Upper lobe of left lung (tissue), 6 donors: Measurements from ENCODE around the gene LNX1. TPM values are rescaled to one million over a fixed set of nuclear protein-coding genes. Genes with fewer than 3 reads are reported as not detected.
A peak's percentile ranks its signal among the peaks of the same experiment; 100 is the strongest.

Experiments used
- ATAC-seq, 2 donors: fragments of 200-7000 bp; cut with Tn5 transposase; one replicate each; pipeline ENCODE4 v1.9.1; 2022; ENCODE audit warnings: mild to moderate bottlenecking in 2 of 2, moderate library complexity in 2 of 2; ENCODE audit not compliant: low FRiP score in 2 of 2
- DNase-seq, 2 donors: peaks; one replicate each; pipeline ENCODE4 v3.0.0-alpha.2; 2019 to 2020
- H3K27ac ChIP-seq, 4 donors: fragments of 200-600 bp; sonication (generic); one replicate each; pipeline ENCODE4 v1.5.1; 2016 to 2019
- H3K27me3 ChIP-seq, 4 donors: fragments of 200-600 bp; sonication (generic); one replicate each; pipeline ENCODE4 v1.5.1; 2017 to 2019
- H3K36me3 ChIP-seq, 4 donors: fragments of 200-600 bp; sonication (generic); one replicate each; pipeline ENCODE4 v1.5.1; 2016 to 2019
- H3K4me1 ChIP-seq, 4 donors: fragments of 200-600 bp; sonication (generic); one replicate each; pipeline ENCODE4 v1.5.1; 2018 to 2019
- H3K4me3 ChIP-seq, 4 donors: fragments of 200-600 bp; sonication (generic); one replicate each; pipeline ENCODE4 v1.5.1; 2017 to 2019; ENCODE audit warnings: mild to moderate bottlenecking in 2 of 4, moderate library complexity in 1 of 4
- H3K9me3 ChIP-seq, 4 donors: fragments of 200-600 bp; sonication (generic); one replicate each; pipeline ENCODE4 v1.5.1; 2018 to 2019
- EP300 ChIP-seq, 4 donors: sonication (generic); formaldehyde crosslinking; IDR thresholded peaks; one replicate each; pipeline ENCODE4 v1.5.1; 2017; ENCODE audit warnings: antibody characterized with exemption in 4 of 4, control low read depth in 2 of 4
- POLR2A ChIP-seq, 4 donors: fragments of 450-650 bp; IDR thresholded peaks; one replicate each; pipeline ENCODE4 v1.5.1; 2016 to 2017; ENCODE audit warnings: antibody characterized with exemption in 4 of 4, mild to moderate bottlenecking in 2 of 4
- POLR2AphosphoS5 ChIP-seq, 2 donors: sonication (generic); formaldehyde crosslinking; IDR thresholded peaks; one replicate each; pipeline ENCODE4 v1.5.1; 2017; ENCODE audit warnings: antibody characterized with exemption in 2 of 2
- WGBS, 2 donors: methylation state at CpG; one replicate each; pipeline ENCODE4 v1.1.5; 2017 to 2018; 5-methylcytosine and 5-hydroxymethylcytosine counted together
- total RNA-seq, 6 donors: library from RNA; depleted of rRNA in 4 of 6; stranded (reverse); fragments of >200 nt in 4 of 6; gene quantifications; one replicate each; pipeline versions ENCODE4 v1.1.0 to v1.2.1, GENCODE V29; 2016 to 2021
- TF ChIP-seq, protein P1 (sequence below), 6 experiments: fragments of 450-650 bp in 4 of 6; fragments of 200-600 bp in 2 of 6; sonication (generic) in 2 of 6; IDR thresholded peaks; one replicate each; pipeline ENCODE4 v1.5.1; 2016 to 2019; ENCODE audit warnings: antibody characterized with exemption in 6 of 6
- donor health status: DM: no; HTN: no; CAD: no; lungs with moderate emphysema.
- donor health status: DM: no; HTN: yes; CAD: no; lungs with severe emphysema.

Gene LNX1
- total RNA-seq, 6 donors from 2014 or later, result 2.7 to 7.3 (median 4.3) TPM

DNA sequence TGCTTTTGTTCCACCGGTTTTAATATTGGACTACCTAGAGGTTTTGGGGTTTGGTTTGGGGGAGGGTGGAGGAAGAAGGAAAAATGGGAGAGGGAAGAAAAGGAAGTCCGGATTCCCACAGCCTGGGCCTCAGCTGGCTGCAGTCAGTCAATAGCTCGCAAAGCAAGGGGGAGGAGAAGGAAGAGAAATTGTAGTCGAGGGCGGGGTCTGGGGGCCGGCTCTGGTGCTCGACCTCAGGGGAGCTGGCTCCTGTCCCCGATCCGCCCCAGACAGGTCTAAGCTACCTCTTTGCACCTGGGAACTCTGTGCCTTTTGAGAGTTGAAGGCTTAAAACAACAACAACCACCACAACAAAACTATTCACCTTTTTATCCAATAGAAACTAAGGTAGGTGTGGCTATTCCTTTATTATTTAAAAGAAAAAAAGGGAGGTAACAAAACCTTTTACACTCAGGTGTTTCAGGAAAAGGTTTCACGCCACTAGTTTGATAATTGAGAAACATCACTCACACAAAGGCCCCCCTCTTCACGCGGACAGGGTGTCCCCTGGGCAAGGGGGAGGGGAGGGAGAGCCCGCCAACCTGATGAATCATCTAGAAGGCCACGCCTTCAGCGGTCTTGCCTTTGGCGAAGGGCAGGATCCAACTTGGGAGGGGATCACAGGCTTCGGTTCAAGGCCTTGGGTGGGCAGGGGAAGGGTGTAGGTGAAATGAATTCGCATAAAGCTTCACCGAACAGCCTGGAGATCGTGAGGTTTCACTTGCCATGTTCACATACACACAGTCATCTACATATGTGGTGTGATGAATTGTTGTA, 1.6 kb upstream of the LNX1 start:
- Histone ChIP-seq H3K36me3 (no peaks in the 10 kb centered on the region), H3K9me3 (no peaks in the 10 kb centered on the region), H3K27ac (peak overlapping the region in 3 of 4 donors; percentile 30 to 35 (median 32)), H3K4me1 (peaks cover 0 to 22% (median 9%) of the 10 kb centered on the region in 4 donors), H3K27me3 (no peaks in the 10 kb centered on the region), H3K4me3 (peak overlapping the region in 1 of 4 donors; percentile 0)
- TF ChIP-seq, protein P1, sequence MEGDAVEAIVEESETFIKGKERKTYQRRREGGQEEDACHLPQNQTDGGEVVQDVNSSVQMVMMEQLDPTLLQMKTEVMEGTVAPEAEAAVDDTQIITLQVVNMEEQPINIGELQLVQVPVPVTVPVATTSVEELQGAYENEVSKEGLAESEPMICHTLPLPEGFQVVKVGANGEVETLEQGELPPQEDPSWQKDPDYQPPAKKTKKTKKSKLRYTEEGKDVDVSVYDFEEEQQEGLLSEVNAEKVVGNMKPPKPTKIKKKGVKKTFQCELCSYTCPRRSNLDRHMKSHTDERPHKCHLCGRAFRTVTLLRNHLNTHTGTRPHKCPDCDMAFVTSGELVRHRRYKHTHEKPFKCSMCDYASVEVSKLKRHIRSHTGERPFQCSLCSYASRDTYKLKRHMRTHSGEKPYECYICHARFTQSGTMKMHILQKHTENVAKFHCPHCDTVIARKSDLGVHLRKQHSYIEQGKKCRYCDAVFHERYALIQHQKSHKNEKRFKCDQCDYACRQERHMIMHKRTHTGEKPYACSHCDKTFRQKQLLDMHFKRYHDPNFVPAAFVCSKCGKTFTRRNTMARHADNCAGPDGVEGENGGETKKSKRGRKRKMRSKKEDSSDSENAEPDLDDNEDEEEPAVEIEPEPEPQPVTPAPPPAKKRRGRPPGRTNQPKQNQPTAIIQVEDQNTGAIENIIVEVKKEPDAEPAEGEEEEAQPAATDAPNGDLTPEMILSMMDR (IDR thresholded peaks at IDR 0.05), result no peak
- TF ChIP-seq POLR2AphosphoS5 (IDR thresholded peaks at IDR 0.05) (no peak), POLR2A (IDR thresholded peaks at IDR 0.05) (no peak), EP300 (IDR thresholded peaks at IDR 0.05) (no peak)
- DNase-seq, result peak; percentile 43 to 56
- peak; percentile 54 to 64 for ATAC-seq
- WGBS, 2 donors, result 40 to 46% methylated on average over 20 of the region's 20 CpGs

DNA sequence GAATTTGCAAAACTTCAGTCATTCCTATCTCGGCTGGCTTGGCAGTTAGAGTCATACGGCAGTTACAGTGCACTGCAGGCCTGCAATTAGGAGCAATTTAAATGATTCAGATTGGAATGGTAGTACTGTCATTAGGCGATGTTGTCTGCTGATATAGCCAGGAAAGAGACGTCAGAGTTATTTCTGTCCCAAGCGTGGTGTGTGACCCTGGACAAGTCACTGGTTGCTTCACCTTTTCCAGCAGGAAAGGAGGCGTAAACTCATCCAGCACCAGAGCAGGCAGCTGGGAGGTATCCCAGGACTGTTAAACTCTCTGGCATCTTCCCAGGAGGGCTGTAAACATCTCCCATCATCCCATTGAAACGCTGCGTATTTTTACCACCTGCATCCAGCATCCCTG, 836 bp upstream of the LNX1 start:
- Histone ChIP-seq H3K27me3 (no peaks in the 10 kb centered on the region), H3K27ac (peak overlapping the region in 1 of 4 donors; percentile 30), H3K9me3 (no peaks in the 10 kb centered on the region), H3K4me1 (peaks cover 0 to 22% (median 9%) of the 10 kb centered on the region in 4 donors), H3K36me3 (no peaks in the 10 kb centered on the region), H3K4me3 (peak overlapping the region in 2 of 4 donors; percentile 28 to 29)
- ATAC-seq (no peak), DNase-seq (no peak)
- 70 to 71% methylated on average over 8 of the region's 8 CpGs for WGBS, 2 donors
- no peak for TF ChIP-seq POLR2A (IDR thresholded peaks at IDR 0.05)
- TF ChIP-seq, protein P1 (IDR thresholded peaks at IDR 0.05), result no peak
- no peak for TF ChIP-seq POLR2AphosphoS5 (IDR thresholded peaks at IDR 0.05)
- no peak for TF ChIP-seq EP300 (IDR thresholded peaks at IDR 0.05)

DNA sequence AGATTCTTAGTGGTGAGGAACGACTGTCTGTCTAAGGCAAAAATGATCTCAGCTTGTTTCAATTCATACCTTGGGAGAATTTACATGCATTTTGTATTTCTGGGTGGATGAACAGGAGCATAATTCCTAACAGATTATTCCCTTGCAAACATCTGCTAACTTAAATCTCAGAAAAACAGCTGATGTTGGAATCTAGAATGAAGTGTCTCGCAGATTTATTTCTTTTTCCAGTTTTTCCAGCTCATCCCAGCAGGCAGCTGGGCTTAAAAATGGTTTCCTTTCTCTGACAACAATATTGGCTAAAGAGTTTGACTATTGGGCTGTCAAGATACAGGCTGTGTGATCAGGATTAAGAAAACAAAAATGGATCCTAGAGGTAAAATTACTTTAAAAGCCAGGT, 1.1 kb downstream of the LNX1 start:
- 84 to 87% methylated on average over 2 of the region's 2 CpGs for WGBS, 2 donors
- ATAC-seq, result no peak
- no peak overlapping the region for H3K4me3 ChIP-seq

DNA sequence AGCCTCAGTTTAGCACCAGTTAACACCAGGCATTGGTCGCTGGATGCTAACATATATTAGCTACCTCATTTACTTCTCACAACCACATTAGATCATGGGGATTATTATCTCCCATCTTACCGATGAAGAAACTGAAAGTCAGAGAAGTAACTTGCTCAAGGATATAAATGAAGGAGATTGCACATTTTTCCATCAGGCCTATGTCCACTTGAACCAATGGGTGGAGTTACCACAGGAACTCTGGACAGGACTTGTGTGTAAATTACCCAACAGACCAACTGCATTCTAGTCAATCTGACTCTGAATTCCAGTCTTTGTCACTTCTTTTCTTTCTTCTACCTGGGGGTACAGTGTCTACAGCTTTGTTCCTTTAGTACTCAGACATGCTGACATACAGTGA, 1.8 kb downstream of the LNX1 start:
- H3K4me1 ChIP-seq, result peaks cover 0 to 22% (median 9%) of the 10 kb centered on the region in 4 donors
- ATAC-seq (no peak), DNase-seq (no peak)
- H3K27ac ChIP-seq, result no peak overlapping the region
- no peak overlapping the region for H3K4me3 ChIP-seq
- TF ChIP-seq EP300 (IDR thresholded peaks at IDR 0.05), result no peak
- no peak for TF ChIP-seq POLR2AphosphoS5 (IDR thresholded peaks at IDR 0.05)
- TF ChIP-seq POLR2A (IDR thresholded peaks at IDR 0.05), result no peak
- TF ChIP-seq, protein P1 (IDR thresholded peaks at IDR 0.05), result no peak
- H3K36me3 ChIP-seq, result no peaks in the 10 kb centered on the region
- H3K9me3 ChIP-seq, result no peaks in the 10 kb centered on the region
- H3K27me3 ChIP-seq, result no peaks in the 10 kb centered on the region
- WGBS, 2 donors, result 85 to 88% methylated on average over 2 of the region's 2 CpGs

More for the DNA sequence above, 1.1 kb downstream of the LNX1 start:
- no peak overlapping the region for H3K27ac ChIP-seq
- DNase-seq, result no peak
- TF ChIP-seq, protein P1 (IDR thresholded peaks at IDR 0.05), result no peak
- no peak for TF ChIP-seq POLR2AphosphoS5 (IDR thresholded peaks at IDR 0.05)
- no peak for TF ChIP-seq POLR2A (IDR thresholded peaks at IDR 0.05)
- no peak for TF ChIP-seq EP300 (IDR thresholded peaks at IDR 0.05)
- no peaks in the 10 kb centered on the region for H3K36me3 ChIP-seq
- no peaks in the 10 kb centered on the region for H3K27me3 ChIP-seq
- peaks cover 0 to 22% (median 9%) of the 10 kb centered on the region in 4 donors for H3K4me1 ChIP-seq
- no peaks in the 10 kb centered on the region for H3K9me3 ChIP-seq
